Measurements from ENCODE around the gene TEX52.

The TEX52 gene

DNA sequence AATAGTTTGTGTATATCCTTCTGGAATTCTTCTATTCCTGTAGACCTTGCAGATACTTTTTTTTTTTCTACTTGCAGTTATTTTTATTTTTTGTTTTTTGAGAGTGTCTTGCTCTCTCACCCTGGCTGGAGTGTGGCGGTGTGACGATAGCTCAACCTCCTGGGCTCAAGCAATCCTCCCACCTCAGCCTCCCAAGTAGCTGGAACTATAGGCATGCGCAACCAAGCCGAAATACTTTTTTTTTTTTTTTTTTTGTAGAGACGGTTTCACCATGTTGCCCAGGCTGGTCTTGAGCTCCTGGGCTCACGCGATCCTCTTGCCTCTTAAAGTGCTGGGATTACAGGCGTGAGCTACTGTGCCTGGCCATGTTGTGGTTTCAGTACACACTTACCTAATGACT, 43.8 kb upstream of the TEX52 start:
- H3K4me2 ChIP-seq (ENCODE audit: low read depth, low read length), result no peak overlapping the region
- TF ChIP-seq, protein P1, sequence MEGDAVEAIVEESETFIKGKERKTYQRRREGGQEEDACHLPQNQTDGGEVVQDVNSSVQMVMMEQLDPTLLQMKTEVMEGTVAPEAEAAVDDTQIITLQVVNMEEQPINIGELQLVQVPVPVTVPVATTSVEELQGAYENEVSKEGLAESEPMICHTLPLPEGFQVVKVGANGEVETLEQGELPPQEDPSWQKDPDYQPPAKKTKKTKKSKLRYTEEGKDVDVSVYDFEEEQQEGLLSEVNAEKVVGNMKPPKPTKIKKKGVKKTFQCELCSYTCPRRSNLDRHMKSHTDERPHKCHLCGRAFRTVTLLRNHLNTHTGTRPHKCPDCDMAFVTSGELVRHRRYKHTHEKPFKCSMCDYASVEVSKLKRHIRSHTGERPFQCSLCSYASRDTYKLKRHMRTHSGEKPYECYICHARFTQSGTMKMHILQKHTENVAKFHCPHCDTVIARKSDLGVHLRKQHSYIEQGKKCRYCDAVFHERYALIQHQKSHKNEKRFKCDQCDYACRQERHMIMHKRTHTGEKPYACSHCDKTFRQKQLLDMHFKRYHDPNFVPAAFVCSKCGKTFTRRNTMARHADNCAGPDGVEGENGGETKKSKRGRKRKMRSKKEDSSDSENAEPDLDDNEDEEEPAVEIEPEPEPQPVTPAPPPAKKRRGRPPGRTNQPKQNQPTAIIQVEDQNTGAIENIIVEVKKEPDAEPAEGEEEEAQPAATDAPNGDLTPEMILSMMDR (IDR thresholded peaks at IDR 0.05; ENCODE audit: low read length), result no peak
- TF ChIP-seq EZH2 (optimal IDR thresholded peaks at IDR 0.05; ENCODE audit: low read depth, low read length) (no peak), EZH2phosphoT487 (IDR thresholded peaks at IDR 0.05; ENCODE audit: low read length) (no peak)
- H3K4me1 ChIP-seq (ENCODE audit: low read length), result no peaks in the 10 kb centered on the region
- H3K36me3 ChIP-seq (replicated peaks; ENCODE audit: insufficient read depth, low read length), result no peaks in the 10 kb centered on the region
- DNase-seq, result no peak
- no peaks in the 10 kb centered on the region for H3K9me2 ChIP-seq (replicated peaks; ENCODE audit: insufficient read depth, low read length)
- H3K27ac ChIP-seq (ENCODE audit: low read length), result no peak overlapping the region
- H3K27me3 ChIP-seq (replicated peaks; ENCODE audit: insufficient read depth, low read length), result no peaks in the 10 kb centered on the region
- no peaks in the 10 kb centered on the region for H4K20me1 ChIP-seq (ENCODE audit: insufficient read depth, low read length)
- no peaks in the 10 kb centered on the region for H3K79me2 ChIP-seq (ENCODE audit: low read length)
- no peaks in the 10 kb centered on the region for H3F3A ChIP-seq (ENCODE audit: insufficient read depth, low read length)
- H3K9ac ChIP-seq (ENCODE audit: low read length), result no peak overlapping the region
- no peak overlapping the region for H3K4me3 ChIP-seq (ENCODE audit: low read length)
- no peak overlapping the region for H2AFZ ChIP-seq (ENCODE audit: low read length)
- H3K9me3 ChIP-seq (replicated peaks; ENCODE audit: insufficient read depth, low read length), result no peaks in the 10 kb centered on the region

DNA sequence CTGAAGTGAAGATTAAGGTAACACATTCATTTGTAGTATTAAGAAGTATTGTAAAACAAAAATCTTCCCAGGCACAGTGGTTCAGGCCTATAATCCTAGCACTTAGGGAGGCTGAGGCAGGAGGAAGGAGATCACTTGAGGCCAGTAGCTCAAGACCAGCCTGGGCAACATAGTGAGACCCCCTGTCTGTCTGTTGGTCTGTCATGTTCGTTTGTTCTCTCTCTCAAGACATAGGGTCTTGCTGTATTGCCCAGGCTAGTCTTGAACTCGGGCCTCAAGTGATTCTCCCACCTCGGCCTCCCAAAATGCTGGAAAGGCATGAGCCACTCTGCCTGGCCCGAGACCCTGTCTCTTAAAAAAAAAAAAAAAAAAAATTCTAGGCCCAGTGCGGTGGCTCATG, 40.6 kb upstream of the TEX52 start:
- no peaks in the 10 kb centered on the region for H3K4me1 ChIP-seq (ENCODE audit: low read length)
- no peaks in the 10 kb centered on the region for H3K9me3 ChIP-seq (replicated peaks; ENCODE audit: insufficient read depth, low read length)
- no peaks in the 10 kb centered on the region for H4K20me1 ChIP-seq (ENCODE audit: insufficient read depth, low read length)
- no peaks in the 10 kb centered on the region for H3K79me2 ChIP-seq (ENCODE audit: low read length)
- H3K27me3 ChIP-seq (replicated peaks; ENCODE audit: insufficient read depth, low read length), result no peaks in the 10 kb centered on the region
- DNase-seq, result no peak
- no peaks in the 10 kb centered on the region for H3K36me3 ChIP-seq (replicated peaks; ENCODE audit: insufficient read depth, low read length)
- H3F3A ChIP-seq (ENCODE audit: insufficient read depth, low read length), result no peaks in the 10 kb centered on the region
- H2AFZ ChIP-seq (ENCODE audit: low read length), result no peak overlapping the region
- no peak overlapping the region for H3K27ac ChIP-seq (ENCODE audit: low read length)
- no peak overlapping the region for H3K4me2 ChIP-seq (ENCODE audit: low read depth, low read length)
- TF ChIP-seq, protein P1 (IDR thresholded peaks at IDR 0.05; ENCODE audit: low read length), result no peak
- H3K4me3 ChIP-seq (ENCODE audit: low read length), result no peak overlapping the region
- no peaks in the 10 kb centered on the region for H3K9me2 ChIP-seq (replicated peaks; ENCODE audit: insufficient read depth, low read length)
- no peak overlapping the region for H3K9ac ChIP-seq (ENCODE audit: low read length)

DNA sequence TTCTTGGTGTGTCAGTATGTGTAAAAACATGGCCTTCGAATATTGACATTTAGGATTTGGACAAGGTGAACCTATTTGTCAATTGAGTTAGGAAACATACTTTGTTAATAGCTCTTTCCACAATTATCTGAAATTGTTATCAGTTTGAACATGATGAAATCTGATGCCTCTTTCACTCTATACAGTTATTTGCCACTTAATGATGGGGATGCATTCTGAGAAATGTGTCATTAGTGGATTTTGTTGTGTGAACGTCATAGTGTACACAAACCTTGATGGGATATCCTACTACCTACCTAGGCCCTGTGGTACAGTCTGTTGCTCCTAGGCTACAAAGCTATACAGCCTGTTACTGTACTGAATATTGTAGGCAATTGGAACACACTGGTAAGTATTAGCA, 38.7 kb upstream of the TEX52 start:
- DNase-seq, result no peak
- H3F3A ChIP-seq (ENCODE audit: insufficient read depth, low read length), result no peaks in the 10 kb centered on the region
- no peak overlapping the region for H3K27ac ChIP-seq (ENCODE audit: low read length)
- H3K79me2 ChIP-seq (ENCODE audit: low read length), result peaks cover 7% of the 10 kb centered on the region
- H3K9me2 ChIP-seq (replicated peaks; ENCODE audit: insufficient read depth, low read length), result no peaks in the 10 kb centered on the region
- no peaks in the 10 kb centered on the region for H3K4me1 ChIP-seq (ENCODE audit: low read length)
- no peaks in the 10 kb centered on the region for H3K36me3 ChIP-seq (replicated peaks; ENCODE audit: insufficient read depth, low read length)
- H3K27me3 ChIP-seq (replicated peaks; ENCODE audit: insufficient read depth, low read length), result no peaks in the 10 kb centered on the region
- H3K9ac ChIP-seq (ENCODE audit: low read length), result no peak overlapping the region
- no peak overlapping the region for H2AFZ ChIP-seq (ENCODE audit: low read length)
- no peak overlapping the region for H3K4me2 ChIP-seq (ENCODE audit: low read depth, low read length)
- H3K9me3 ChIP-seq (replicated peaks; ENCODE audit: insufficient read depth, low read length), result no peaks in the 10 kb centered on the region
- no peaks in the 10 kb centered on the region for H4K20me1 ChIP-seq (ENCODE audit: insufficient read depth, low read length)
- no peak overlapping the region for H3K4me3 ChIP-seq (ENCODE audit: low read length)
- TF ChIP-seq EZH2phosphoT487 (IDR thresholded peaks at IDR 0.05; ENCODE audit: low read length), result no peak
- TF ChIP-seq, protein P1 (IDR thresholded peaks at IDR 0.05; ENCODE audit: low read length), result no peak
- no peak for TF ChIP-seq EZH2 (optimal IDR thresholded peaks at IDR 0.05; ENCODE audit: low read depth, low read length)
